Gastrocnemius medialis (tissue), 4 donors: ENCODE results near the gene IGSF9B. TPM values are rescaled to one million over a fixed set of nuclear protein-coding genes. Genes with fewer than 3 reads are reported as not detected.
"Not testable (repeated sequence)": the region's sequence is repeated elsewhere in the genome, so short reads cannot be mapped to it uniquely, and the experiment has no call there.

Experiments
- ATAC-seq, 2 donors: fragments of 150-250 bp; one replicate each; pipeline ENCODE4 v1.9.1; 2016
- DNase-seq, 2 donors: peaks; one replicate each; pipeline ENCODE4 v3.0.0-alpha.2; 2019
- H3K27ac ChIP-seq, 4 donors: fragments of 200-600 bp; sonication (generic); 1 replicate in 1 of 4; 2 replicates in 3 of 4; pipeline ENCODE4 v1.5.1; 2016 to 2018; ENCODE audit warnings: mild to moderate bottlenecking in 2 of 4, moderate library complexity in 1 of 4
- H3K27me3 ChIP-seq, 3 donors: fragments of 200-600 bp; sonication (generic) in 2 of 3; 1 replicate in 1 of 3; 2 replicates in 2 of 3; pipeline versions ENCODE4 v1.5.1 to v1.6.0; 2016 to 2019; ENCODE audit warnings: mild to moderate bottlenecking in 1 of 3, moderate library complexity in 1 of 3
- H3K36me3 ChIP-seq, 2 donors: fragments of 200-600 bp; sonication (generic) in 1 of 2; one replicate each; pipeline ENCODE4 v1.5.1; 2017 to 2018
- H3K4me1 ChIP-seq, 2 donors: fragments of 200-600 bp; sonication (generic) in 1 of 2; one replicate each; pipeline ENCODE4 v1.5.1; 2016 to 2017; ENCODE audit warnings: mild to moderate bottlenecking in 2 of 2
- H3K4me3 ChIP-seq, 4 donors: fragments of 200-600 bp; sonication (generic) in 3 of 4; 1 replicate in 1 of 4; 2 replicates in 3 of 4; pipeline ENCODE4 v1.5.1; 2016 to 2019; ENCODE audit warnings: mild to moderate bottlenecking in 2 of 4
- H3K9me3 ChIP-seq, 3 donors: fragments of 200-600 bp; sonication (generic) in 2 of 3; 1 replicate in 1 of 3; 2 replicates in 2 of 3; pipeline ENCODE4 v1.5.1; 2016 to 2019
- CTCF ChIP-seq, 5 experiments: fragments of 450-650 bp in 3 of 5; fragments of 200-600 bp in 2 of 5; sonication (generic) in 2 of 5; IDR thresholded peaks in 4 of 5; conservative IDR thresholded peaks in 1 of 5; 1 replicate in 4 of 5; 2 replicates in 1 of 5; pipeline ENCODE4 v1.5.1; 2016 to 2019; ENCODE audit warnings: antibody characterized with exemption in 5 of 5, mild to moderate bottlenecking in 3 of 5, moderate library complexity in 3 of 5
- POLR2A ChIP-seq, 2 donors: fragments of 450-650 bp; IDR thresholded peaks; one replicate each; pipeline ENCODE4 v1.6.1; 2017; ENCODE audit warnings: antibody characterized with exemption in 2 of 2, mild to moderate bottlenecking in 2 of 2, moderate library complexity in 2 of 2
- in situ Hi-C, 4 donors: fragments of 200-750 bp; cut with MboI; loops; one replicate each; pipeline versions ENCODE4 v1.15.0 to v1.8.0; 2017; ENCODE audit warnings: low sequenced_read_pairs in 4 of 4
- intact Hi-C: fragments of 100-400 bp; cut with DNase I; formaldehyde crosslinking; loops from one replicate; pipeline ENCODE4 v1.15.1; 2023; ENCODE audit warnings: low total_unique reads
- total RNA-seq, 4 donors: library from RNA; depleted of rRNA; stranded (reverse); fragments of >200 nt; gene quantifications; one replicate each; pipeline versions ENCODE4 v1.1.0 to v1.2.3, GENCODE V29; 2016

Gene IGSF9B
- 1 to 10 TPM in 2 of 4 donors, under 1 TPM in 2; 0.07 to 2.5 (median 1.4) TPM for total RNA-seq

GRCh38 chr11:133956650-133957633 is at the start of gene IGSF9B:
IGSF9B (minus strand) TSS chr11:133956968; CDS start chr11:133956754, 214 bp downstream.
- in situ Hi-C loops (no loop called here), intact Hi-C loops (loop anchor here (1.0 to 10.0 kb wide), 3 partner anchors 90 to 268 kb away; partner anchors contain the start of genes NCAPD3 and VPS26B)
- ATAC-seq (peak; percentile 83 to 89), DNase-seq (peak; percentile 69 to 80)
- H3K27ac ChIP-seq: peak within 1 kb of the TSS in 1 of 4 donors; percentile 39
- no peaks in the 10 kb centered on the region for H3K9me3 ChIP-seq
- H3K4me3 ChIP-seq: peak within 1 kb of the TSS; percentile 57 to 67 (median 60)
- H3K36me3 ChIP-seq: no peaks in the 10 kb centered on the region
- H3K27me3 ChIP-seq: peaks cover 11 to 21% (median 11%) of the 10 kb centered on the region in 3 donors
- TF ChIP-seq CTCF (IDR thresholded peaks at IDR 0.05 in 4 of 5, conservative IDR thresholded peaks at IDR 0.05 in 1 of 5) (no peak), POLR2A (IDR thresholded peaks at IDR 0.05) (peak; percentile 47 to 74)
- peaks cover 15 to 19% of the 10 kb centered on the region in 2 donors for H3K4me1 ChIP-seq

- Histone ChIP-seq H3K4me3 (no peak overlapping the region), H3K27ac (no peak overlapping the region), H3K9me3 (no peaks in the 10 kb centered on the region), H3K4me1 (peaks cover 9 to 14% of the 10 kb centered on the region in 2 donors), H3K27me3 (no peaks in the 10 kb centered on the region), H3K36me3 (no peaks in the 10 kb centered on the region)
- ATAC-seq (no peak), DNase-seq (no peak)
- in situ Hi-C loops (no loop called here), intact Hi-C loops (no loop called here)
- TF ChIP-seq POLR2A (IDR thresholded peaks at IDR 0.05) (no peak), CTCF (IDR thresholded peaks at IDR 0.05 in 4 of 5, conservative IDR thresholded peaks at IDR 0.05 in 1 of 5) (no peak)
Observed at GRCh38 chr11:134004496-134005172, 47.9 kb upstream of the IGSF9B start.

- ATAC-seq: no peak
- in situ Hi-C loops: no loop called here
Observed at GRCh38 chr11:134003792-134004495, 47.2 kb upstream of the IGSF9B start.

GRCh38 chr11:134002819-134003218 is 46.1 kb upstream of the IGSF9B start:
- H3K36me3 ChIP-seq, H3K27ac ChIP-seq, H3K9me3 ChIP-seq, H3K27me3 ChIP-seq, ATAC-seq, in situ Hi-C loops, H3K4me3 ChIP-seq, intact Hi-C loops, DNase-seq: not testable (repeated sequence)
- peaks cover 9 to 14% of the 10 kb centered on the region in 2 donors for H3K4me1 ChIP-seq

More at GRCh38 chr11:134003792-134004495, 47.2 kb upstream of the IGSF9B start:
- no peaks in the 10 kb centered on the region for H3K27me3 ChIP-seq
- intact Hi-C loops: no loop called here
- no peak for DNase-seq
- H3K4me1 ChIP-seq: peaks cover 9 to 14% of the 10 kb centered on the region in 2 donors
- H3K9me3 ChIP-seq: no peaks in the 10 kb centered on the region
- no peak for TF ChIP-seq POLR2A (IDR thresholded peaks at IDR 0.05)
- TF ChIP-seq CTCF (IDR thresholded peaks at IDR 0.05 in 4 of 5, conservative IDR thresholded peaks at IDR 0.05 in 1 of 5): no peak
- no peak overlapping the region for H3K27ac ChIP-seq
- H3K4me3 ChIP-seq: no peak overlapping the region
- H3K36me3 ChIP-seq: no peaks in the 10 kb centered on the region

- in situ Hi-C loops, H3K4me3 ChIP-seq, ATAC-seq, H3K27ac ChIP-seq, DNase-seq, H3K27me3 ChIP-seq, intact Hi-C loops, H3K36me3 ChIP-seq, H3K9me3 ChIP-seq: not testable (repeated sequence)
- H3K4me1 ChIP-seq: peaks cover 9 to 14% of the 10 kb centered on the region in 2 donors
Observed at GRCh38 chr11:134002338-134002737, 45.6 kb upstream of the IGSF9B start.
